ENCODE measurements around the gene EPHB2. TPM values are rescaled to one million over a fixed set of nuclear protein-coding genes. Genes with fewer than 3 reads are reported as not detected.

The EPHB2 gene
- total and polyA plus RNA-seq, 2 of the 8 experiments (the other 6 are each of a cell fraction or from before 2014, with no cell fraction given) = 15.8 to 17.2 TPM

- H3K79me1 ChIP-seq (ENCODE audit: low read depth, low read length) = peaks cover 2% of the 10 kb centered on the region; the same call in 1 of the 2 replicates
- H3K56ac ChIP-seq (replicated peaks; ENCODE audit: insufficient read length, low read depth, low read length) = no peak overlapping the region
- H3K36me3 ChIP-seq (ENCODE audit: control insufficient read depth in 2 of 4, insufficient read depth in 4 of 4, low read length in 3 of 4) = no peaks in the 10 kb centered on the region
- H3K9me3 ChIP-seq (ENCODE audit: insufficient read depth in 2 of 2, low read depth in 1 of 2, low read length in 1 of 2) = no peaks in the 10 kb centered on the region
- no peak for DNase-seq (ENCODE audit: low read depth in 1 of 2, low spot score in 2 of 2)
- H3K4me2 ChIP-seq (ENCODE audit: insufficient read depth in 1 of 2, low read depth in 2 of 2, low read length in 2 of 2) = no peak overlapping the region
- H3K4ac ChIP-seq (replicated peaks; ENCODE audit: insufficient read length, low read depth, low read length) = no peak overlapping the region
- H3K27ac ChIP-seq (ENCODE audit: low read depth, low read length) = no peak overlapping the region
- no peak overlapping the region for H4K91ac ChIP-seq (replicated peaks; ENCODE audit: insufficient read length, low read length)
- H2BK5ac ChIP-seq (ENCODE audit: low read depth, low read length) = no peak overlapping the region
- no peak overlapping the region for H2AFZ ChIP-seq (ENCODE audit: low read length)
- no peak overlapping the region for H2BK120ac ChIP-seq (replicated peaks; ENCODE audit: low read depth, low read length)
- no peak overlapping the region for H2BK20ac ChIP-seq (ENCODE audit: low read length)
- peaks cover 2 to 5% of the 10 kb centered on the region in 2 experiments for H4K20me1 ChIP-seq (replicated peaks in 1 of 2; ENCODE audit: control insufficient read depth in 1 of 2, insufficient read depth in 2 of 2, low read length in 2 of 2)
- no peak overlapping the region for H3K23ac ChIP-seq (ENCODE audit: insufficient read length)
- no peak overlapping the region for H4K5ac ChIP-seq (ENCODE audit: insufficient read length, low read depth, low read length)
- H4K8ac ChIP-seq (ENCODE audit: extremely low read depth, insufficient read depth, low read length) = no peak overlapping the region
- H2BK15ac ChIP-seq (ENCODE audit: low read length) = no peak overlapping the region
- peaks cover 4% of the 10 kb centered on the region; the same call in 1 of the 2 replicates for H3K23me2 ChIP-seq (ENCODE audit: low read depth, low read length)
- no peak overlapping the region for H3K18ac ChIP-seq (ENCODE audit: extremely low read depth, low read length)
- no peak overlapping the region for H3K4me3 ChIP-seq (ENCODE audit: extremely low read depth in 1 of 4, insufficient read depth in 2 of 4, low read depth in 3 of 4, low read length in 4 of 4)
- H3K9ac ChIP-seq (replicated peaks in 1 of 4; ENCODE audit: extremely low read depth in 1 of 4, low read depth in 3 of 4, low read length in 3 of 4) = no peak overlapping the region
- 83% methylated on average over 2 of the region's 2 CpGs; no CpG with 5 or more reads in 1 of the 2 experiments for WGBS, 2 experiments (ENCODE audit: extremely low coverage in 1 of 2, insufficient coverage in 1 of 2, insufficient read length in 1 of 2, insufficient replicate concordance in 2 of 2, low coverage in 1 of 2, low lambda C conversion rate in 2 of 2, missing lambda C conversion rate in 1 of 2)
- no peak overlapping the region for H3K14ac ChIP-seq (ENCODE audit: insufficient read length)
- H3K79me2 ChIP-seq (ENCODE audit: control insufficient read depth in 1 of 2, insufficient read depth in 2 of 2, low read length in 2 of 2) = no peaks in the 10 kb centered on the region
- H2AK5ac ChIP-seq (ENCODE audit: low read depth, low read length) = no peak overlapping the region
- H2BK12ac ChIP-seq (ENCODE audit: low read depth, low read length) = no peak overlapping the region
- ChIA-PET CTCF (ENCODE audit: partially characterized antibody) (interaction anchor here (1.3 to 1.4 kb wide), 3 partner anchors 18 to 136 kb away, joined by 4 to 6 read pairs (median 4); no protein-coding TSS in a partner anchor), POLR2A (ENCODE audit: partially characterized antibody) (no interaction called here)
- no peaks in the 10 kb centered on the region for H3K27me3 ChIP-seq (replicated peaks in 1 of 4; ENCODE audit: control insufficient read depth in 3 of 4, extremely low read depth in 1 of 4, insufficient read depth in 3 of 4, low read length in 3 of 4)
- H3K4me1 ChIP-seq (replicated peaks in 1 of 4; ENCODE audit: control insufficient read depth in 3 of 4, insufficient read depth in 4 of 4, low read length in 3 of 4) = peaks cover 0 to 9% (median 3%) of the 10 kb centered on the region in 4 experiments; a peak in 4 of 7 replicates
- FAIRE-seq = no peak
- TF ChIP-seq EP300 (IDR thresholded peaks at IDR 0.05; ENCODE audit: borderline replicate concordance in 1 of 2, low read depth in 2 of 2, low read length in 2 of 2) (no peak), HDAC6 (IDR thresholded peaks at IDR 0.05; ENCODE audit: low read depth, low read length) (no peak), POLR2AphosphoS5 (IDR thresholded peaks at IDR 0.05; ENCODE audit: low read depth, low read length) (no peak), CTBP2 (IDR thresholded peaks at IDR 0.05; ENCODE audit: borderline replicate concordance, insufficient read depth, insufficient read length, low read length) (no peak), CBX5 (IDR thresholded peaks at IDR 0.05; ENCODE audit: low read depth, low read length) (no peak), CTCF (IDR thresholded peaks at IDR 0.05; ENCODE audit: control extremely low read depth in 1 of 3, insufficient read depth in 1 of 3, low read depth in 1 of 3, low read length in 3 of 3) (no peak), RAD21 (IDR thresholded peaks at IDR 0.05 in 1 of 2, conservative IDR thresholded peaks at IDR 0.05 in 1 of 2; ENCODE audit: low read depth in 2 of 2, low read length in 2 of 2) (no peak), KDM1A (IDR thresholded peaks at IDR 0.05; ENCODE audit: borderline replicate concordance, low read length) (no peak), HDAC2 (IDR thresholded peaks at IDR 0.05; ENCODE audit: borderline replicate concordance in 1 of 2, low read depth in 2 of 2, low read length in 2 of 2) (no peak), CBX8 (IDR thresholded peaks at IDR 0.05; ENCODE audit: borderline replicate concordance, low read depth, low read length) (no peak)
These were observed 17.2 kb downstream of the EPHB2 start for GRCh38 chr1:22727873-22728272.
